GM12801 (cell line): ENCODE data around the gene FOXB2.

Experiments
- CTCF ChIP-seq: IDR thresholded peaks from one replicate; pipeline ENCODE4 v1.5.1; 2011; ENCODE audit warnings: control low read depth; ENCODE audit not compliant: insufficient read length; ENCODE audit errors: extremely low read depth

The FOXB2 gene

GRCh38 chr9:77016526-77017504, 2.6 kb upstream of the FOXB2 start:
- TF ChIP-seq CTCF, result no peak

- TF ChIP-seq CTCF, result no peak
Measured at GRCh38 chr9:77017505-77017894, 2.0 kb upstream of the FOXB2 start.

GRCh38 chr9:77018058-77018968, 1.1 kb upstream of the FOXB2 start:
- TF ChIP-seq CTCF, result no peak

- TF ChIP-seq CTCF, result no peak
Measured at GRCh38 chr9:77018969-77019235, 553 bp upstream of the FOXB2 start.

- TF ChIP-seq CTCF, result no peak
Measured at GRCh38 chr9:77019926-77020412, 514 bp downstream of the FOXB2 start.

GRCh38 chr9:77020413-77021290, 1.2 kb downstream of the FOXB2 start:
- no peak for TF ChIP-seq CTCF
